CD4-positive, alpha-beta T cell treated with Interferon gamma for 1 hour (primary cell): ENCODE data around the gene DNM3.

Source experiments
- DNase-seq: peaks from one replicate; pipeline ENCODE4 v3.0.0-alpha.2; 2020

Gene DNM3

DNA sequence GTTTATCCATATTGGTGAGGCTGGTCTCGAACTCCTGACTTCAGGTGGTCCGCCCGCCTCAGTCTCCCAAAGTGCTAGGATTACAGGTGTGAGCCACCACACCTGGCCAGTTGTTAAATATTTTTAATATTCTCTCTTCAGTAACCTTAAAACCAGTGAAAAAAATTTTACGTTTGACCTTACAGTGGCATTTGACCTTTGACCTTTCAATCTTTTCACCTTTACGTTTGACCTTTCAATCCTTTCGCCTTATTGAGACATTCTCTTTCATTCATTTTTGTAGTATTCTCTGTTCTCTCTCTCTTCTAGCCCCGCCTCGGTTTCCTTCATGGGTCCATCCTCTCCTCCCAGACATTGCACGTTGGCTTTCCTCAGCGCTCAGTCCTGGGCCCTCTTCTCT, 277.9 kb downstream of the DNM3 start:
- no peak for DNase-seq

DNA sequence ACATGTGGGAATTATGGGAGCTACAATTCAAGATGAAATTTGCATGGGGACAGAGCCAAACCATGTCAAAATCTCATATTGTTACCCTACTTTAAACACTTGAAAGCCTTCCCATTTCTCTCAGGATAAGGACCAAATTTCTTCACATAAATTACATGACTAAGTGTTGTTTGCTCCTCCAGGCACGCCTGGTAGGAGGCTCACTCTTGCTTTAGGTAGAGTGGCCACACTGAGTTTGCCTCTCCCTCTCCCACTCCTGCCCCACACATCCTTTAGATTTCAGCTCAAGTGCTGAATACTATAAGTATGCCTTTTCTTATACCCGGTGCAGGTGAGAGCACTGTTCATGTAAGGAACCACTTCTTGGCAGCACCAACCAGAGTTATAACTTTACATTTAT, 279.1 kb downstream of the DNM3 start:
- DNase-seq = no peak

DNA sequence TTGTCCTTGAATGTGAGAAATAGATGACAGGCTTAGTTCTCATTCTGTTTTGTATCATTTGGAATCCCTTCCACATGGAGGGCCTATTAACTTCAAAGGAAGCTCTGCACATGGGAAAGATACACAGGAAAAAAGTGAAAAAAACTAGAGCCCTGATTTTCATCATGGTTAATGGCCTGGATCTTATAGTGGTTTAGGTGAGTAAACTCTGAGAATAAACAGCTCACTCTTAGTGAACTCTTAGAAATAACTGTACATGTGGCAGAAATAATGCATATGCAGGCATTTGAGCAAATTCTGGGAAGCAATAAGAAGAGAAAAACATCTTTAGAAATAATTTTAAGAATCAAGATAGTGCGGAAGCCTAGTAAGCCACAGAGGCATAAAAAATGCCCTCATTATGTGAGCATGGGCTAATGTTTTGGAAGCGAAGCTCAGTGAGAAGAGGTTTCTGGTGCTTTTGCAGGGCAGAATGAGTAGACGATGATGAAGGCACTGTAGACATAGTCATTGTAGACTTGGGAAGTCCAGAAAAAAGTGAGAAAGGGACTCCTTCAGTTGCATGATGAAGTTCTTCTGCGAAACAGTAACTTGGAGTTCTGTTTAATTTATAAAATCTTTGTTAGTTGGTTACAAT, 279.9 kb downstream of the DNM3 start:
- DNase-seq = no peak

DNA sequence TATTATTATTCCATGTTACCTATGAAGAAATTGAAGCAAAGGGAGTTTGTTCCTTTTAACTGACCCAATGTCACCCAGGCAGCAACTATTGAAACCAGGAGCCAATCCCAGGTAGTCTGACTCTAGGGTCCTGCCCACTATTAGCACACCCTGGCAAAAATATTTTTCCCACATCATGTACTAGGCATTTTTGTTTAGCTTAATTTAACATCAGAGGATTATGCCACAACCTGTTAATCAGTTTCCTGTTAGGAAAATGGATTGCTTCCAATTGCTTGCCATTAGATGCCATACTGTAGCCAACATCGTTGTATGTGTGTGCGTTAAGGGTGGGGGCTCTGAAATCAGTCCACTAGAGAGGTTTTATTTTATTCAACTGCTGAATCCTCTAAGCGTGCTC, 281.1 kb downstream of the DNM3 start:
- no peak for DNase-seq

DNA sequence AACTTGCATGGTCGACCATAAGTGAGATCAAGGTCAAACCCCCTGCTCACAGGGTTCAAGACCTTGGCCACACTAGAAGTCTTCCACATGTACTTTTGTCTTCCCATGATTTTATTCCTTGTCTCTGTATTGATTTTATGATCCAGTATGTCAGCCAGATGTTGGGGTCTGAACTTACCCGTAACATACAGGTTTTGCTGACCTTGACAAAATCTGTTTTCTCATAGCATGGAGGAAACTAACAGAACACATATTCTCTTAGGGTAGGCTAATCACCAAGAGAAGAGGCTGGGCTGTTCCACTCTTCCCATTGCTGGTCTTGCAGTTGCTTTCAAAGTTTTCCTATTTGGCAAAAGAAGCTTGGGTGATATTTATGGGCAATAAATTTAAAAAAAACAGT, 284.0 kb downstream of the DNM3 start:
- DNase-seq = no peak

DNA sequence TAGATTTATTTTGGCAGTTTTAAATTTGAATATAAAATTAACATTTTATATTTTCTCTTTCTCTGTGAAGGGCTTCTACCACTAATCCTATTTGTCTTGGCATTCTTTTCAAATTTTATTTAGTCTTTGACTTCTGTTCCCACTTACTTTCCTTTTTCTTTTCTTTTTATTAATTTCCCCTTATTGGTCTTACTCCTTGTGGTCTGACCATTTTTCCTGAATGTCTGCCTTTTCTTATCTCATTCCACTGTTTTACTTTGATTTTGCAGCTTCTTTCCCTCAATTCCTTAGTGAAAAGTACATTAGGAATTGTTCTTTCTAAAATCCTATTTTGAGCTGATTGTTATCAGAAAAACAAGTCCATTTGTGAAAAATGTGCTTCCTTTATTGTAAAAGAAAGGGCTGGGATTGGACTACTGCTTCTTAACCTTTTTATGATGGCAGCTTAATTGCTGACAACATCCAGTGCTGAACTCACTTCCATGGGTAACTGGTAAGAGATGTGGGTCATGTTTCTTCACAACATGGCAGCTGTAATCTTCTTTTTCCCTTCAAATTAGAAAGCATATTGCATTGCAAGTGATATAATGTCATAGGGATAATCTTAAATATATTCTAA, 284.6 kb downstream of the DNM3 start:
- DNase-seq = no peak

DNA sequence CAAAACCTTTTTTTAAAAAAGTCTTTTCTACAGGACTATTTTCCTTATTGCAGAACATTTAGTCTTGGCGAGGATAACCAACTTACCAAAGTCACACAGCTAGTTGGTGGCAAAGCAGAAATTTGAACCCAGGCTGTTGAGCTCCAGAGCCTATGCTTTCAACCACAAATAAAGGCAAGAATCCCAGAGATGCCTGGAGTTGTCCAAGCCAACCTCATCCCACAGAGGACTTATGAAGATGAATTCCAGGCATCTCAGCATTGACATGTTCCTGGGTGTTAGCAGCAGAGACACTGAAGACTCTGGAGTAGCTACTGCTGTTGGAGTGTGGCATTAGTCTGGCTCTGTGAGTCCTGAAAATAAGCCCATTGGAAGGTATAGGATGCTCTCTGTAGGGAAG, 291.5 kb downstream of the DNM3 start:
- DNase-seq = no peak

DNA sequence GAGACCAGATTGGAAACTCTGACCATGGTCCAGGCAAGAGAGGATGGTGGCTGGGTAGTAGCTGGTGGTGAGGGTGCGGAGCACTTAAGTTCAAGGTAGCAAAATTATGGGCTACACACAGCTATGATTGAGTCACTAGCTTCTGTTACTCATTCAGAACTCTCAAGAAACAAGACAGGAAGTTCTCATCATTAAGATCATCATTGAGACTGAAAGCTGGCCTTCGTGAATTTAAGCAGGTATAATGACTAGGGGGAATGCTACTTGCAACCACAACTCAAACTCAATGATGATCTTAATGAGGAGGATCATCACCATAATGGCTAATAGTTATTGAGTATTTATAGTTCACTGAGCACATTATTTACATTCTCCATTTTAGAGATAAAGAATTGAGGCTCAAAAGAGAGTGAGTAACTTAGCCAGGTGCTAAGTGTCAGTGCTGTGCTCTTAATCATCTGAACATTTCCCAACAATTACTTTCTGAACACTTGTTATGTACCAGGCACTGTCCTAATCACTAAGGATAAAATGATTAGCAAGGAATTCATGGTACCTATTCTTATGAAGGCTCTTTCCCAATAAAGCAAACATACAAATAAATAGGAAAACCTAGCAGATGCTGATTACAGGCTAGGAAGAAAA, 292.9 kb downstream of the DNM3 start:
- DNase-seq = no peak

DNA sequence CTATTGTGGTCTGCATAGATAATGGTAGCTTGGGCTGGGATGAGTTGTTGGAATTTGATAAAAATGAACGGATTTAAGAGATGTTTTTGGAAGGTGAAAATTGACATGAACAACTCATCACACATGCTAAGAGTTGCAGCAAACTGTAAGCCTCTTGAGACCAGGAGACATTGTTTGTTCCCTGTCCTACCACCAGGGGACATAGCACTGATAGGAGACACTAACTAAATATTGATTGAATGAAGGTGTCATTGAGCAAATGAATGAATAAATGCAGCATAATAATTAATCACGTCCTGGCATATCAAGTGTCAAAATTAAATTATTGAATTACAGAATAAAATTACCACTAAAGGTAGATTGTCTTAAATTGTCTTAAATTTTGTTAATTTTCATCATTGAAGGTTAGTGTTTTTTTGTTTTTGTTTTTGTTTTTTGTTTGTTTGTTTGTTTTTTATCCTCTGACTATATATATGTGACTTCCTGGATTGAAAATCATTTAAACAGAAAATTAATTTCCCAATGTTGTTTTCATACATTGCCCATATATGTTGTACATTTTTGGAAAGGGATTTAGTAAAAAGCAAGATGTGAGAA, 293.9 kb downstream of the DNM3 start:
- no peak for DNase-seq

DNA sequence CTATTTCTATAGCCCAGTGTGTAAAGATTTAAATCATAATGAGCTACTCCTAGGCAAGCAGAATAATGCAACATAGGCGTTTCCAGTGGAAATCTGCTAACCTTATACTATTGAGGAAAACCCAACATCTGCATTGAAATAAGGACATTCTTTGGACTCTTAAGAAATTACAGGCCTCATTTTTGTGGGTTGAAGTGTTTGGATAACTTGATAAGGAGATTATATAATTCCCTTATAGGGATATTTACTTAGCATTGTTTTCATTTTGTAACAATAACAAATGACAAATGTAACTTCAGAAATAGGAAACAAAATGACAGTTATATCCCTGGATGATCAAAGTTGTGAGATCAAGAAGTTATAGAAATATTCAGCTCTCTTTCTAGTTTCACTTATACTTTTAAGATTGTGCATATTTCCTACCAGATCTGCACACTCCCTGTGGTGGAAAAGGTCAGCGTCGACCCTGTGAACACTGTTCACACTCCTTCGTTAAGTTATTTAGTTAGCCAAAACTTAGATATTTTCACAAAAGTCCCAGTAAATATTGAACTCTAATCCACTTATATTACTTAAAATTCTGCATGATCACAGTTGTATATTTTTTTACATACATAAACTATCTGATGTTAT, 294.8 kb downstream of the DNM3 start:
- no peak for DNase-seq

DNA sequence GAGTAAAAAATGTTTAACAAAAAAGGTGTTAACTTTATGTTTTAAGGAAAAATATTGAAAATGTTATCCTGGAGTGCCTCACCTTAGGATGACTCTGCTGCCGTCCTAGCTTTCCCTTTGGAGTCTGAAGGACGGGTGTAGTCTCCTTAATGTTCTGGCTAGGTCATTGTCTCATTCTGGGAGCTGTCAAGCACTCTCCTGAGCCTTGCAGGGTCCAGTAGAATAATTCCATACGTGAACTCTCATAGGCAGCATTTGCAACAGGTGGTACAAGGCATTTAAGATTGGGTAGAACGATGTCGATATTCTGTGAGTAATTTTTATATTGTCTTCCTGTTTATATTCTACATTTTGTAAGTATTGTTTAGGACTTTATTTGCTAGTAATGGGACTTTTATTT, 295.6 kb downstream of the DNM3 start:
- no peak for DNase-seq

DNA sequence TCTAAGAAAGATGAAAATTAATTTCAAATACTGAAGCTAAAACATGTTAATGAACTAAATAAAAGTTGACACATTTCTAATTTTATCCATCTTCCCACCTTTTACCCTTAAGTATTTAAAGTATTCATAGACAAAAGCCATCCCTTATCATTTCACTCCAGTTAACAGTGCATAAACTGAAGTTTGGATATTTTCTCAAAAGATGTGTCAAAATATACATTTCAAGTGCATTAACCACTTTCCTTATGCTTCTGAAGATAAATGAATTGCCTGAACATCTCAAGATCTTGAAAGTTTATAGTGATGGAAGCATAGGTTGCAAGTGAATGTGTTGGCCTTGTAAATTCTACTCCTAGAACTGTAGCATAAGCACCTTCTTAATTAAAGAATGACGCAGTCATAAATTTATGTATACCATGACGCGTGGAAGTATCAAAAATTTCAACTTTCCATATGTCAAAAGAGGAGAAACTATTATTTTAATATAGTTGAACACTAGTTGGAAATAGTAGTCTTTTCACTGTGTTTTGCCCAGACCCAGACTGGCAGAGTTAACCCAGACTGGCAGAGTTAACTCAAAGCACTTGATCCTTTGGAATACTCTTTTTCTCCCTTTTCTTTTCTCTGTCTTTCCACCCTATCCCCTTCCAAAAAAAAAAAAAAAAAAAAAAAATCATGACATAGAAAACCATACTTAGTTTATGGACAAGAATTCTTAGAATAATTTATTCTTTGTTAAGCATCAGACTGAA, 296.6 kb downstream of the DNM3 start:
- no peak for DNase-seq

DNA sequence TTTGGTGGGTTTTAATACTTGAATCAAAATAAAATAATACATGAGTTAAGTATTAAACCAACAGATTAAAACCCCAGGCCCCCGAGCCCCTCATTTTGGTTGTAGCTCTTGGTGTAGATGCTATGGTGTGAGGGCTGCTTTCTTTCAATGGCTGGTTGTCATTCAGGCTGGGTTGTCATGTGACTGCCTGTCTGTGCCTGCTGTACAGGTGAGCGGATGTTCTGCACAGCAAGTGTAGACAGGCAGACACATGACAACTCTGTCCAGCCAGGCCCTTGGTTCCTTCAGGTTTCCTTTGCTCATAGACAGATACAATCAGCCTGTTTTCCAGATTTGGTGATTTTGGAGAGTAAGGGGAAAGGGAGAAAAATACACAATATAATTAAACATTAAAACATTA, 297.3 kb downstream of the DNM3 start:
- DNase-seq = no peak

DNA sequence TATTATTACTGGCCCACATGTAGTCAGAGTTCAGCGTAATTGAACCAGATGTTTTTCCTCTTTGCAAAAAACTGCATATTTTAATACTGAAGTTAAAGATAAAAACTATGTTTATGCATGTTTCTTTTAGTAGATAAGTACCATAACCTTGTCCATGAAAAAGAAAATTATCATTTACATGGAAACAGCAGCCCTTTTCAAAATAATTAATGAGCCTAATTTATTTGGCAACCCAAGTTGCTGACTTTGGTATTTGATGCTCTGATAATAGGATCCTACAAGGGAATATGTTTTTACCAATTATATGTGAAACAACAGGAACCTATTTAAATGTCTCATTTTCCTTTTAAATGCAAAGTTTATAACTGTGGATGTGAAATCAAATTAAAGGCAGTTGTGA, 297.9 kb downstream of the DNM3 start:
- DNase-seq = no peak

DNA sequence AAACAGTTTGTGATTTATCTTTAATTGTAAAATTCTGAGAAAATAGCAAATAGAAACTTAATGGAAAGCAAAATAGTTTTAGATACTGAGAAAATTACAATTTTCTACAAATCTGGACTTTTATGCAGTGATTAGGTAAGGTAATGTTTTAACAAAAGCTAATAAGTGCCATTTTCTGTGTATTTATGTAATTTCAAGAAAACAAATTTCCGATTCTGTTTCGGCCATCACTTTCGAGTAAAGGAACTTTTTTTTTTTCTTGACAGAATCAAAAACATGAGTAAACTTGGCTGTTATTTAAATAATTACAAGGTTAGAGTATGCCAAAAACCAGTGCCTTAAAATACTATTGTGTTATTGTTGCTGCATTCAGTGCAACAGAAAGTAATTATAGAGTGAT, 298.8 kb downstream of the DNM3 start:
- no peak for DNase-seq

DNA sequence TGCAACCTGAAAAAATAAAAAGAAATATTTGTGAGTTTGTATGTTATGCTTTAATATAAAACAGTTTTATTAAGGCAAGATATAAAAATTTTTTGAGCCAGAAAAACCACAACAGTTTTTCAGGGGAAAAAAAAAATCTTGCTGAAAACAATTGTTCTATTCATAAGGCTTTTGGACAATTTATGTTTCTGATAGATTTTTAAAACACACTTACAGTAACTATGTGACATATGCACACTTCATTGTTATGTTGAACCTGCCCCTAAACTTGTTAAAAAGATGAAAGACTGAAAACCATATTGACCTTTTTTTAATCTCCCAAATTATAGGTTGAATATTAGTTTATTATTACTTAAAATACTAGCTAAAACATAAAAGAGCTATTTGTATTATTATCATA, 299.3 kb downstream of the DNM3 start:
- no peak for DNase-seq

DNA sequence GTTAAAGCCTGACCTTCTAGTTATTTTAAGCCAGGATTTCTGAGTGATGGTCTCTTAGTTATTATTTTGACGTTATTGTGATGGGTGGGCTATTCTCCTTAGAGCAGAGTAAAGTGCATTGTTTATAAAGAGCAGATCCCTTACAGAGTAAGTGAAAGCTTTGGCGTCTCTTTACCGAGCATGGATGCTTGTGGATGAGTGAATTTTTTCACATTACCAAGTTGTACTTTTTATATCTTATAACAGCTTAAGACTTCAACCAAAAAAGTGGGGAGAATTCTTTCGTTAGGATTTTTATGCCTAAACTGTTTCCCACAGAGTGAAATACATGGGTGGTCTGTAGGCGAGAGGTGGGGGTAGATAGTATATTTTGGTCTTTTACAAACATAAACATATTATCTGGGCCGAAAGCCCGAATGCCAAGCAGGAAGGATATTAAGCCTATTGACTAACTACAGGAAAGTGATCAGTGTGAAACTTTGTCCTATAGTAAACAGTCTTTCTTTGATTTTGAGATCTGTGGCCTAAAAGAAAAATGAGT, 300.1 kb downstream of the DNM3 start:
- DNase-seq = no peak

DNA sequence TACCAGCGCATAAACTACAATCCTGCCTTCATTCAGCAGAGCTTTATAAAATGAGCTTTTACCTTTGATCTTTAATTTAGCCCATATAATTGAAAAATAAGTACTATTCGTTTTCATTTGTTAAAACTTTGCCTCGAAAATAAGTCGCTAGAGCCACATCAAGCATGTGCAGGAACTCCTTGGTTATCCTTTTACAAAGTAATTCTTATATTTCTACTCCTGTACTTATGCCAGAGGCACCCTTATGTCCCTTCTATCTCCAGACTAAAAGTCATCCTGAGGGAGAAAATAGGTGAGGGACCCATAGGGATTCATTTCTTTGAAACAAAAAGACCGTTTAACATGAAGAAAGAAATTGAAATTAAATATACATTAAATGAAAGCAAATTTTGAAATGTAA, 301.0 kb downstream of the DNM3 start:
- no peak for DNase-seq

DNA sequence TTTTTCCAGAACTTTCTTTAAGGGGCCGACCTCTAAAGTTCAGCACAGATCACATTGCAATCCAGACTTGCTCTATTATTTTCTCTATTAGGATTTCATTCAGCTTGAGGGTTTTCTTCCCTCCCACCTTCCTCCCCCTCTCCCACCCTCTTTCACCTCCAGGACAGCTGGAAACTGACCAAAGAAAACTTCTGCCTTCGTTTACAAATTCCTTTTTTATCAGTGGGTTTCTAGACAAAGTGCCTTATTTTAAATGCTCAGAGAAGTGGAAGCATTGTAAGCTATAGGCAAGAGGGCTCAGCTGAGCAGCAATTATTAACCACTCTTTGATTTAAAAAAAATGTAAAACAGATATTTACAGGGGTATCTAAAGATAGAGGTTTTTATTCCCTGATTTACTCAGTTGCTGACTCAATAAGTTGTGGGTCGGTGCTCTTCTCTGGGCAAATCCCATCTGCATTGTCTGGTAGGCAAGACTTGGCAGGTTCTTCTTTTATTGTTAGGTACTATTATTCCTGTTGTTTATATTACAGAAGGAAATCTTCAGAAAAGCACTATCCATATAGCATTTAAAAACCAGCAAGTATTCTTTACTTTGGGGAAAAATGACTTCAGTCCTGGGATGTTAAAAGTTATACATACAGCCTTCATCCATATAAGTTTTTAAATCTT, 302.2 kb downstream of the DNM3 start:
- DNase-seq = no peak

DNA sequence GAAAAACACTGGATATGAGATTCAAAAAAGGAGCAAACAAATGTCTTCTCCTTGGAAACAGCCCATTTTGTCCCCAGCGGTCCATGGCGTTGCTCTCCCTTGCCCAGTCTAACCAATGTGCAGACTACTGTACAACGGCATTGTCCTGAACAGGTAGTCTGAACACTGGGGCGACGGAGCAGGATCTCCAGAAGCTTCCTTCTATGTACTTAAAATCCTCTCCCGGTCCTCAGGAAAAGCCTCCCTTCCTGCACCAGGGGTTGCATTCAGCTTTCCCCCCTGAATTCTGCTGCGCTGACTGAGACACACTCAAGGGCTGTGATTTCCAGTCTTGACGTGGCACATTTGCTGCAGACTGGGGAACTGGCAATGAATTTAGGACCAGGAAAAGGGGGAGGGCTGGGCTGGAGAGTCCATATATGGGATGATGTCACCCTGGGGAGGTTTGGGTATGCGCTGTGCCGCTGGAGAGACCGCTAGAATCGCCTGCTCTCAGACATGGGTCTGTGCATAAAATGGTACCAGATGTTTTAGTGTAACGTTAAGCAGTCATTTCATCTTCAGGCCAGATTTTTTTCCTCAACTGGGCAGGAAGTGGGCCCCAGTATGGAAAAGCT, 303.3 kb downstream of the DNM3 start:
- no peak for DNase-seq

DNA sequence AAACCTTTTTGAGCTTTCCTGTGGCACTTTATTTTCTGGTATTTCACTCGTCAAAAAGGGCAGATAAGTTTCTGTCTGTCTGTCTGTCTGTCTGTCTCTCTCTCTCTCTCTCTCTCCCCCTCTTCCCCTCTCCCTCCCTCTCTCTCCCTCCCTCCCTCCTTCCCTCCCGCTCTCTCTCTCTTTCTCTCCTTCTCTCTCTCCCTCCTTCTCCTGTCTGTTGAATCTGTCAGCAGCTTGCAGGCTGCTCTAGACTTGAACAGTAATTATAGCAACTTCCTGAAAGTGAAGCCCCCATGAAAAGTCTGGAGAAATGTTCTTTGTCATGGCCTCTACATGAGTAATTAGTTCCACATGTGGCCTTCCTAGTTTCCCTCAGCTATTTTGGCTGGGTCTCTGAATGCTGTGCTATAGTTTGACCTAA, 303.9 kb downstream of the DNM3 start:
- DNase-seq = no peak

DNA sequence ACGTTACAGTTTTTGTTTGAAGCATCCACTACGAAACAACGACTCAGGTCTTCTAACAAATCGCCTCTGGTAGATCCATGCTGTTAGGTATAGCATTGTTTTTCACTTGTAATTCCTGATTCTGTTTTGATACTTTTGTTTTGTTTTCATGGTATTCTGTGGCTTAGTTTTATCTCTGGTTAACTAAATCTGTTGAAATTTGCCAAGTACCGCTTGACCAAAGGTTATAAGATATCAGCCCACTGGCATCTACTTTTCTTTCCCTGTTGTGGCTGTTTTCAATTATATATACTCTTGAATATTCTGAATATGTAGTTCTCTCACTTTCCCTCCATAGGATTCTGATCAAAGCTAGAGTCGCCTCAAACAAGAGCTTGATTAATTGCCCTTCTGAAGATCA, 304.4 kb downstream of the DNM3 start:
- no peak for DNase-seq
